HG03469 (cell line): ENCODE data around the gene IREB2.

Source experiments
- ATAC-seq: cut with Tn5 transposase; IDR thresholded peaks from one replicate; pipeline ENCODE4 v1.9.1; 2021; ENCODE audit warnings: mild to moderate bottlenecking, moderate library complexity, moderate number of reproducible peaks; ENCODE audit not compliant: unreplicated experiment

IREB2 gene

DNA sequence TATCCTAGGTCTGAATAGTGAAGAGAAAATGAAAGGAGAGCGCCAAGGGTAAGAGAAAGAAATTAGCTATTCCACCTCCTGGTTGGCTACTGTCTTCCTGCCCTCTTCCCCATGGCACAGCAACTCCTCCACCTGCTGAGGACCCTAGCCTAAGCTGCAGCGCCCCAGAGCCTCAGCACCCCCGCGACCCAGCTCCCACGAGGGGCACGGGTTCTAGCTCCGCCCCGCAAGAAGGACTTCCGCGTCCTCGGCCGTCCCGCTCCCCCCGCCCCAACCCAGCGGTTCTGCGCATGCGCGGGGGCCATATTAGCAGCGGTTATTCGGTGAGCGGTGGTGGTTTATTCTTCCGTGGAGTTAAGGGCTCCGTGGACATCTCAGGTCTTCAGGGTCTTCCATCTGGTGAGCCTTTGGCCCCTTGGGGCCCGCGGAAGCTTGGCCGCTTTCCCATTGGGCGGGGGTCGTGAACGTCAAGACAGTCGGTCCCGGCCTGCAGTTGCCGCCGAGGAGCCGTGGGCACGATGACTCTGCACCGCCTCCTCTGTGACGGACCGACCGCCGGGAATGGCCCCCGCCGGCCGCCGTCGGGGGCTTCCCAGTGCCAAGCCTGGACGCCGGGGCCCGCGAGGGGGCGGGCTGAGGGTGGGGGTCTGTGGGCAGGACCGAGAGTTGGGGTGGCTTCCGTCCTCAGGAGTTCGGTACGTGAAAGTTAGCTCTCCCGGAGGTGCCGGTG is 102.3 kb downstream of the IREB2 start, which contains the start of gene PSMA4:
Gene PSMA4, plus strand, starts transcription at position 304 of the 730 bp plus-strand sequence. CDS start 1,484 bp downstream, outside the sequence.
- no peak for ATAC-seq

DNA sequence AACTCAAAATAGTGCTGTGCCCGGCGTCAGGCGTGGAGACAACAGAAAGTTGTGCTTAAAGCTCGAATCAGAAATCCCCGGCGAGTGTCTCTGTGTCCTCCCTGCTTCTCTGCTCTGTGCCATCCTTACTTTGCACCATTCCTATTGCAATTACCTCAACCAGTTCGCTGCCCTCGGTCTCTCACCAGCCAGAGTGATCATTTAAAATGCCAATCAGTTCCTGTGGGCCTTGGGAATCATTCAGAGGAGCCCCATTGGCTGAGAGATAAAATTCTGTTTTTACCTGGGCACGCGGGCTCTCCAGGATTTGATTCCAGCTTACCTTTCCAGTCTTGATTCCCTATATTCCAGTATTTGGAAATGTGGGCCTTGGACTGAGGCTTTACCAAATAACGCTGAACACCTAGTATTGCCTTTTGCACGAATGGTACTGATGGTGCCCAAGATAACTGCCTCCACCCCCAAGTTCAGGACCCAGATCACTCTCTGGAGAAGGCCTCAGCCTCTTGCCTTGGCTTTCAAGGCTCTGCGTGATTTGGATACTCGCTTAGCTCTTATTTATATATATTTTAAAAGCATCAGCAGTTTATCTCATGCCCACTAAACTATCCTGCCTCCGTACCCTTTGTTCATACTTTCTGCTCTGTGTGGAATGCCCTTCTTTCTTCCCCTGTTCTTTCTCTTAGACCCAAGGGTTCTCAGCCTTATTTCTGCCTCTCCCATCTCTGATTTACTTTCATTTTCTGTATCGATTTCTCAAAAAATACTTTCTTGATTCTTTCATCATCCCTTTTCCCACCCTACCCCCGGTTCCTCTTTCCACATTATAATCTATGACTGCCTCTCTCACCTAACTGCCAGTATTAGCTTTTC is 103.1 kb downstream of the IREB2 start:
- no peak for ATAC-seq

DNA sequence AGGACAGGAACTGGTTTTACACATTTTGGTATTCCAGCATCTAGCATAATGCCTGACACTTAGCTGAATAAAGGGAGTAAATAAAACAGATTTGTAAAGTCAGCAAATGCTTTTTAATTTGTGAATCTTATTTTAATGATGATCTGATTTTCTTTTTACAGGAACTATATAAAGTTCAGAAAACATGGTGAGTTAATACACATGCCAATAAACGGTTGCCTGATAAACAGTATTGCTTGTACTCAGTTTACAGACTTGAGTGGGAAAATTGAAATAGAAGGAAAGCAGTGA is 103.7 kb downstream of the IREB2 start:
- no peak for ATAC-seq

DNA sequence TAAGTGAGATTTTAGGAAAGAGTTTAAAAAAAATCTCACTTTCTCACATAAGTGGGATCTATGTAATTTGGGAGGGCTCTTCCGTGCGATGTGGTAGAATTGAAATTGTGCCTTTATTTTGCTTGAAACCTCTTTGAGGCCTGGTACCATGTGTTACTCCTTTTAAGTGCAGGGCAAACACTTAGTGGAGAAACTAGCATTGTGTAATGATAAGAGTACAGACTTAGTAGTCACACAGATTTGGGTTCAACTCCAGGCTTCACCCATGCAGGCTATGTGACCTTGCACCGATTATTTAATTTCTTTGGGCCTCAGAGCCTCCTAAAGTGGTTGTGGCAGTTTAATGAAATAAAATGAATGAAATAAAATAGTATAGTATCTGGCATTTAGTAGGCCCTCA is 104.6 kb downstream of the IREB2 start:
- ATAC-seq: no peak

DNA sequence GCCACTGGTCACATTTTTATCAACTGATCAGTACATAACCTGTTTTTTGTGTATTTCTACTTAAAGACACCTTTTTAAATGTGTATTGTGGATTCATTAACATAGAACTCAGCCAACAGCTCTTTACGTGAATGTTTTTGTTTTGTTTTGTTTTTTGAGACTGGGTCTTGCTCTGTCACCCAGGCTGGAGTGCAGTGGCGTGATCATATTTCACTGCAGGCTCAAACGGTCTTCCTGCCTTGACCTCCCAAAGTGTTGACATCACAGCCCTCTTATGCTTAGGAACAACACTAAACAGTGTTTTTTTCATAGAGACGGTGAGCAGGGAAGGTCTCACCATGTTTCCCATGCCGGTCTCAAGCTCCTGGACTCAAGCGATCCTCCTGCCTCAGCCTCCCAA is 112.2 kb downstream of the IREB2 start:
- ATAC-seq: no peak

DNA sequence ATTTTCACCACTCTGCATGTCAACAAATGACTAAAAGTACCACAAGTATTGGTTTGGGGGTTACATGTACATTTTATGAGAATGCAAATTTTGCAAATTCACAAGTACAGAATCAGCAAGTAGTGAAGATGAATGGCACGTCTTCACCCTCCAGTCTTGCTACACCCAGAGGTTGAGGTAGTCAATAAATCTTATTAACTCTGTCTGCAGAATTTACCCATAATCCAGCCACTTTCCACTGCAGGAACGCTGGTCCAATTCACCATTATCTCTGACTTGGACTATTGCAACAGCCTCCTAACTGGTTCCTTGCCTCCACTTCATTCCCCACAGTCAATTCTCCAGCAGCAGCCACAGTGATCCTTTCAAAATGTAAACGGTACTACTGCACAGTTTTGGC is 112.8 kb downstream of the IREB2 start:
- no peak for ATAC-seq
